Left ventricle myocardium superior (tissue), 1 donor: ENCODE results near the gene NUP93. TPM values are rescaled to one million over a fixed set of nuclear protein-coding genes. Genes with fewer than 3 reads are reported as not detected.

ENCODE experiments used
- ATAC-seq: fragments of 200-7000 bp; cut with Tn5 transposase; one replicate; pipeline ENCODE4 v1.9.1; 2020; ENCODE audit warnings: mild to moderate bottlenecking, moderate library complexity
- DNase-seq: peaks from one replicate; pipeline ENCODE4 v3.0.0-alpha.2; 2020
- intact Hi-C: fragments of 100-400 bp; cut with micrococcal nuclease; formaldehyde crosslinking; loops from one replicate; pipeline ENCODE4 v1.11.0; 2022
- total RNA-seq: library from RNA; stranded (reverse); fragmentation: NEBNext Ultra II Directional; extraction: Animal tissue kit (Norgen Biotek cat#: 25700); gene quantifications from one replicate; pipeline ENCODE4 v1.2.1, GENCODE V29; 2021
- donor health status: DM: no; HTN: yes; CAD: no; lungs with severe emphysema.

Gene NUP93
- total RNA-seq, 1 donor from 2014 or later: 26.2 TPM

- DNase-seq (no peak), ATAC-seq (no peak)
- intact Hi-C loops: no loop called here
Measured at GRCh38 chr16:56833243-56833970, 103.5 kb downstream of the NUP93 start.

DNA sequence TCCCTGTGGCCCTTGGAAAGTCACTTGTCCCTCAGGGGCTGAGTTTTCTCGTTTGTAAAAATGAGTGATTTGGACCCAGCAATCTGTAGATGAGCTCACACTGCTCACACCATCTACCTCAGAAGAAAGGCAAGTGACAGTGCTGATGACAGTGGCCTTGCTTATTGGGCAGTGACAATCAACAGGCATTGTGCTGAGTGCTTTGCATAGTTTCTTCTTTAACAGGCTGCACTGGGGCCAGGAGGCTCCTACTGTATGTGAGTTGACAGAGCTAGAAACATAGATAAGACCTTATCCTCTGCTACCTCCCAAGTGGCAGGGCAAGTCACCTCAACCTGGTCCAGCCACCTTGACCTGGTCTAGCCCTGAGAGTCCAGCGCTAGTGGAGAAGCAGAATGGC is 105.4 kb downstream of the NUP93 start:
- ATAC-seq: no peak
- no peak for DNase-seq
- intact Hi-C loops: no loop called here

DNA sequence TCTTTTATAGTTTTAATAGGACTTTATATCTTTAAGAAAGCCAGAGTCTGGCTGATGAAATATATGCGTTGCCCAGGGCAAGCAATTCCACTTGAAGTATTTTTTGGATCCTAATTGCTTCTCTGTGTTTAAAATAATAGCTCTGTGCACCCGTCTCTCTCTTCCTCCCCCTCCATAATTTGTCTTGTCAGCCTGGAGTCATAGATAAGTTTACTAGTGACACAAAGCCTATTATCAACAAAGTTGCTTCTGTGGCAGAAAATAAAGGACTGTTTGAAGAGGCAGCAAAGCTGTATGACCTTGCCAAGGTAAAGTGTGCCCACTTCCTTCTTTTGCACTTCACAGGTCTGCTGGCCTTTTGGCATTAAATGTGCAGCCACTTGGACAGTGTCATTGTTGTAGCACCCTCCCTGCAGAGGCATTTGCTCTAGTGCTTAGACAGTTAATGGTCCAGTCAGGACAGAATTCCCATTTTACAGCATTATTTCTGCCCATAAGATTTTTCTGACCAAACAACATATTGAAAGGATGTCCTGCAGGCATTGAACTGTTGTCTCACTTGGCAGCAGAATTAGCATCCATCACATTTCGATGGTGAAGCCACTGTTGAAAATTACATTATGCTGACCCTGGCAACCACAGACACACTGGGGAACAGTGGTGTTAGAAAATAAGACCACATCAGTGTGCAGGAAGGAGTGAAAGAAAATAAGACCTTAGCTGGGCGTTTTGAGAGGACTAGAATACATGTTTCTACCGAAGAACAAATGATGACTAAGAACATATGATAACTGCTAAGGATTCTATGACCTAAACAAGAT is 106.7 kb downstream of the NUP93 start:
- intact Hi-C loops: no loop called here
- DNase-seq (no peak), ATAC-seq (peak; percentile 40)

DNA sequence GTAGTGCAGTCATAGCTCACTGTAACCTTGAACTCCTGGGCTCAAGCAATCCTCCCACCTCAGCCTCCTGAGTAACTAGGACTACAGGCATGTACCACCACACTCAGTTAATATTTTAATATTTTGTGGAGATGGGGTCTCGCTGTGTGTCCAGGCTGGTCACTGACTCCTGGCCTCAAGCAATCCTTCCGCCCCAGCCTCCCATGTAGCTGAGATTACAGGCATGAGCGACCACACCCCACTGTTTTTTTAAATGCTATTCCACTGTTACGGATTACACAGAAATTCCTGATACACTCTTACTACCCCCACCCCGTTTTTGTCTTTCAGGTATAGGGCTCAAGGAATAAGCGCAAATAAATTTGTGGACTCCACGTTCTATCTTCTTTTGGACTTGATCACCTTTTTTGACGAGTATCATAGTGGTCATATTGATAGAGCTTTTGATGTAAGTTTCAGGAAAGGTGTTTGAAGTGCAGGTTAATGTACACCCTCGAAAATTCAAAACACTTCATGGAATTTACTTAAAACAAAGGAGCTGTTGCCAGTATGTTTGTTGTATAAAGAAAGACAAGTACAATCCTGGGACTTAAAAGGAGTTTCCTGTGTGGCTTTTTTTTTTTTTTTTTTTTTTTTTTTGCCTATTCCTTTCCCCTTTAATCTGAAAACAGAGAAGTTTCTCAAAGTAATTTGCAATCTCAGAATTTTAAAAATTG is 108.9 kb downstream of the NUP93 start:
- intact Hi-C loops: no loop called here
- DNase-seq (no peak), ATAC-seq (no peak)

DNA sequence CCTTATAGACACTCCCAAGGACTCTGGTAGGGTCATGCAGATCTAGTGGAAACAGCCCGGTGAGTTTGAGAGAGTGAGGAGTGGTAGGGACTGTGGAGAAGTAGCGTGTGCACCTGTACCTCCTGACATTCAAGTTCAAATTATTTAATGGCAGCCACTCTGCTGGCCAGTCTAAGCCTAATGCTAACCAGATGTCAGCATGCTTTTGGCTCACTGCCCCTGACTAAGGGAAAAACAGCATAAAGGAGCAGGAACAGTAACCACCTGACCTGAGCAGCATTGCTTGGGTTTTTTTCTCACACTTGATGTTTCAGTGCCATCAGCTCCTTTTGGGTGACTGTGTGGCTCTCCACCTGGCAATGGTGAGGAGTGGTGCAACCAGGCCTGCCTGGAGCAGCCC is 111.3 kb downstream of the NUP93 start:
- peak; percentile 12 for ATAC-seq
- intact Hi-C loops: no loop called here
- no peak for DNase-seq

- intact Hi-C loops: no loop called here
- DNase-seq (no peak), ATAC-seq (no peak)
Measured at GRCh38 chr16:56841659-56842058, 111.7 kb downstream of the NUP93 start.

DNA sequence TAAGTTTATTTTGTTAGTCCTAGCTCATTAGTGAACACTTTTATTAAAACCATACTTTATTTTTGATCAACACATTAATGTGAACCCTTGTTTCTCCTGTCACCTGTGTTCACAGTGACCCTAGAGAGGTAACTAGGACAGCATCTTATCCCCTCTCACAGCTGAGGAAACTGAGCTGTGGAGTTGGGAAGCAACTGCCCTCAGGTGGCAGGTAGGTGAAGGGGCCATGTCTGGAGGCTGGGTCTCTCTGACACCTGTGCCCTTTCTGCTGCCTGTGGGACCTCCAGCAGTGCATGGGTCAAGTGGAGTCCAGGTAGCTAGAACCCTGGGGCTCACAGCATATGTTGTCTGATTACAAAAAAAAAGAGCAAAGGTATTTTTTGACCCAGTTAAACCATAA is 112.2 kb downstream of the NUP93 start:
- ATAC-seq: no peak
- no peak for DNase-seq
- intact Hi-C loops: no loop called here

DNA sequence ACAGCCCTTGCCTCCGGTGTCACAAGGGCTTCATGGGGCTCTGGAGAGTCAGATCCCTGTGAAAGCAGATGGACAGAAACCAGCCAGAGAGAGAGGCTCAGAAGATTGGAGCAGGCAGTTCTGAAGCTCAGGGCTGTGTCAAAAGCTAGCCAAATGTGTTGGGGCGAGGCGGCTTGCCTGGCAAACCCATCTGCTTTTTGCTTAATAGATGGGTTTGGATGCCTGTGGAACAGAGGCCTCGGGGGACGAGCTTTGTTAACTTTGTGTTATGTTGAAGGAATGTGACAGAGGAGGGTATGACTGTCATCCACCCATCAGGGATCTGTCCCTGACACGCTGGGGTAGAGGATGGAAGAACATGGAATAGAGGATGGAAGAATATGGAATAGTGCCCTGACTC is 114.1 kb downstream of the NUP93 start:
- no peak for ATAC-seq
- intact Hi-C loops: no loop called here
- DNase-seq: no peak

DNA sequence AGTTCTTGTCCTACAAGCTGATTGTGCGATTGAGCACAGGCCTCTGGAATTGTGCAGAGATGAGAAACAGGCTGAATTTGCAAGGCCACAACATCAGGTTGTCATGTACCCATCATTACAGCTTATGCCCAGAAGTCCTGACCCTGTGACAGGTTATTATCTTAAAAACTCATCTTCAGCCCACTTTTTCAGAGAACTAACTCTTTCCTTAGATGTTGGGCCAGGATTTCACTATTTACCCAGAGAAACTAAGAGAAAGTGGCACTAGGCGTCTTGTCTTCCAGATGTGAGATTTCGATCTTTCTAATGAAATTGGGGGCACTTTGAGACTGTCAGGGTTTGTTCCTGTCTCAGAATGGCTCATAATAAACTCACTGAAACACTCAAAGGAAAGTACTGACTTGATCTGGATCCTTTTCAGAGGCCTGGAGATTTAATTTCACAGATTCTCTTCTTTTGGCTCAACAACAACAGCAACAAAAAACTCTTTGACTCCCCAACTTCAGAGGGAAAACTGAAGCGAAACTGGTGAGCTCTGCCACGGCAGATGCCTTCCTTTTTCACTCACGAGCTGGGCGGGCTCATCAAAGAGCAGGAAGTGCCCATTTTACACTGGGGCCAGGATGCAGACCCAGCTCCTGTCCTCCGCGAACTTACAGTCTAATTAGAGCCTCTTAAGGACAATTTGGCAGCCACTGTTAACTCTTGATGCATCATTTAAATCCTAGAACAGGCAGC is 117.4 kb downstream of the NUP93 start:
- ATAC-seq (no peak), DNase-seq (no peak)
- intact Hi-C loops: no loop called here

- peak; percentile 77 for ATAC-seq
- DNase-seq: no peak
- intact Hi-C loops: no loop called here
Measured at GRCh38 chr16:56848029-56848936, 118.4 kb downstream of the NUP93 start.

GRCh38 chr16:56848955-56849689 is 119.2 kb downstream of the NUP93 start:
- intact Hi-C loops: no loop called here
- no peak for DNase-seq
- no peak for ATAC-seq

- no peak for ATAC-seq
- intact Hi-C loops: no loop called here
- DNase-seq: no peak
Measured at GRCh38 chr16:56849690-56850680, 120.1 kb downstream of the NUP93 start.

- ATAC-seq (no peak), DNase-seq (no peak)
- intact Hi-C loops: no loop called here
Measured at GRCh38 chr16:56851671-56852400, 121.9 kb downstream of the NUP93 start.

DNA sequence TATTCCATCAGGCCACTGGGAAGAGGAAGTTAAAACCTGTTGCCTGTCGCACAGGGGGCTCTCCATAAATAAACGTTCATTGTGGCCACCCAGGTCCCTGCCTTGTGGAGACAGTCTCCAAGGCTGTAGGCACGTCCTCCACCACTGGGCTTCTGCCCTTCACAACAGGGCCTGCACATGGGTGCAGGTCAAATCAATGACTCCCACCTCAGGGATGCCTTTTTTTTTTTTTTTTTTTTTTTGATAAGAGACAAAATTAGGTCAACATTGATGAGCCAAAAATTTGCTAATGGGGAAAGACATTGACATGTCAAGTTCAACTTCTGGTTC is 122.4 kb downstream of the NUP93 start:
- no peak for ATAC-seq
- intact Hi-C loops: no loop called here
- DNase-seq: no peak

DNA sequence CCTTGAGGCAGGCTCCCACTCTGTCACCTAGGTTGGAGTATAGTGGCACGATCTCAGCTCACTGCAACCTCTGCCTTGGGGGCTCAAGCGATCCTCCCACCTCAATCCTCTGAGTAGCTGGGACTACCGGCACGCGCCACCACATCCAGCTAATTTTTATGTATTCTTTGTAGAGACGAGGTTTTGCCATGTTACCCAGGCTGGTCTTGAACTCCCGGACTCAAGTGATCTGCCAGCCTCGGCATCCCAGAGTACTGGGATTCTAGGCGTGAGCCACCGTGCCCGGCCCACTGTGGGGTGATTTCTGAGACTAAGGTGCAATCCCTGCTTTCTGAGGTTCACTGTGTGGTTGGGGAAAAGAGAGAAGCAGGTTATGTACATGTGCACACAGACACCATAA is 123.0 kb downstream of the NUP93 start:
- no peak for ATAC-seq
- intact Hi-C loops: no loop called here
- no peak for DNase-seq

DNA sequence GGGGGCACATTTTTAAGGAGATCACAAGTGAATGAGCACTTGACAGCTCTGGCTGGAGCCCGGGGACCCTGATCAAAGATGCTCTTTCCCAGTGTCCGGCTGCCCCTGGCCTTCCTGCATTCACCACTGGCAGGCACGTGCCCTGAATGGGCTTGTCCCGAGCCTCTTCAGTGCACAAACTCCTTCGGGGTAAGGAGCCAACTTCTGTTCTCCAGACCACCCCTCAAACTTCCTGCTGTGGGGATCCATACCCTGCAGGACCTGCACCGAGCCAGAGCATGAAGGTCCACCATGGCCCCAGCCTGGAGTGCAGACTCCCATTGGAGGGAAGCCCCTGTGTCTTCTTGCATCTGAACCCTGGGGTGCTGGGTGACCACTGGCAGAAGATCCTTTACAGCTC is 125.3 kb downstream of the NUP93 start:
- ATAC-seq (no peak), DNase-seq (no peak)
- intact Hi-C loops: no loop called here
